Activated B cell treated with CpG ODN at 0.5 μM for 24 hours (primary cell): ENCODE measurements around the gene VARS2. TPM values are rescaled to one million over a fixed set of nuclear protein-coding genes. Genes with fewer than 3 reads are reported as not detected.
"Not testable (repeated sequence)": the region's sequence is repeated elsewhere in the genome, so short reads cannot be mapped to it uniquely, and the experiment has no call there.

ENCODE experiments used
- ATAC-seq: fragments of 200-7000 bp; cut with Tn5 transposase; one replicate; pipeline ENCODE4 v1.10.0; 2021; ENCODE audit warnings: low read depth, mild to moderate bottlenecking, moderate library complexity
- CTCF ChIA-PET: fragments of 350-600 bp; sonication (Branson Sonifier 250); formaldehyde crosslinking; loops from one replicate; lab custom pipeline; 2021; ENCODE audit warnings: antibody characterized with exemption; lab: Charles Lee
- POLR2A ChIA-PET: fragments of 350-600 bp; sonication (Branson Sonifier 250); formaldehyde crosslinking; loops from one replicate; lab custom pipeline; 2021; ENCODE audit warnings: antibody characterized with exemption; lab: Charles Lee
- DNase-seq: peaks from one replicate; pipeline ENCODE4 v3.0.0; 2022
- H3K27ac Mint-ChIP-seq: one replicate; pipeline ENCODE4 v1.8.0; 2020; ENCODE audit warnings: mixed read lengths
- H3K27me3 Mint-ChIP-seq: one replicate; pipeline ENCODE4 v1.8.0; 2021; ENCODE audit warnings: mixed read lengths
- H3K36me3 Mint-ChIP-seq: one replicate; pipeline ENCODE4 v1.8.0; 2021; ENCODE audit warnings: low read depth, mixed read lengths
- H3K4me1 Mint-ChIP-seq: one replicate; pipeline ENCODE4 v1.8.0; 2021; ENCODE audit warnings: mixed read lengths
- H3K4me3 Mint-ChIP-seq: one replicate; pipeline ENCODE4 v1.8.0; 2020; ENCODE audit warnings: mild to moderate bottlenecking, mixed read lengths
- H3K9me3 Mint-ChIP-seq: one replicate; pipeline ENCODE4 v1.8.0; 2020; ENCODE audit warnings: mixed read lengths
- intact Hi-C: fragments of 100-400 bp; cut with micrococcal nuclease; formaldehyde crosslinking; loops from one replicate; pipeline ENCODE4 v1.15.1; 2024
- total RNA-seq: library from RNA; stranded (reverse); gene quantifications from 2 replicates; pipeline ENCODE4 v1.2.3, GENCODE V29; 2022
- TF ChIP-seq, protein P1 (sequence below): fragments of 200-600 bp; IDR thresholded peaks from one replicate; pipeline ENCODE4 v1.8.0; 2022; ENCODE audit warnings: antibody characterized with exemption, mild to moderate bottlenecking

Gene VARS2
- total RNA-seq, 1 donor from 2014 or later = 47.8 TPM

- Mint-ChIP-seq H3K9me3 (no peaks in the 10 kb centered on the region), H3K27ac (peak within 1 kb of the TSS; percentile 69), H3K27me3 (no peaks in the 10 kb centered on the region), H3K36me3 (peaks cover 35% of the 10 kb centered on the region), H3K4me3 (peak within 1 kb of the TSS; percentile 97), H3K4me1 (peaks cover 26% of the 10 kb centered on the region)
- DNase-seq = peak; percentile 76
- ATAC-seq = peak; percentile 97
- TF ChIP-seq, protein P1, sequence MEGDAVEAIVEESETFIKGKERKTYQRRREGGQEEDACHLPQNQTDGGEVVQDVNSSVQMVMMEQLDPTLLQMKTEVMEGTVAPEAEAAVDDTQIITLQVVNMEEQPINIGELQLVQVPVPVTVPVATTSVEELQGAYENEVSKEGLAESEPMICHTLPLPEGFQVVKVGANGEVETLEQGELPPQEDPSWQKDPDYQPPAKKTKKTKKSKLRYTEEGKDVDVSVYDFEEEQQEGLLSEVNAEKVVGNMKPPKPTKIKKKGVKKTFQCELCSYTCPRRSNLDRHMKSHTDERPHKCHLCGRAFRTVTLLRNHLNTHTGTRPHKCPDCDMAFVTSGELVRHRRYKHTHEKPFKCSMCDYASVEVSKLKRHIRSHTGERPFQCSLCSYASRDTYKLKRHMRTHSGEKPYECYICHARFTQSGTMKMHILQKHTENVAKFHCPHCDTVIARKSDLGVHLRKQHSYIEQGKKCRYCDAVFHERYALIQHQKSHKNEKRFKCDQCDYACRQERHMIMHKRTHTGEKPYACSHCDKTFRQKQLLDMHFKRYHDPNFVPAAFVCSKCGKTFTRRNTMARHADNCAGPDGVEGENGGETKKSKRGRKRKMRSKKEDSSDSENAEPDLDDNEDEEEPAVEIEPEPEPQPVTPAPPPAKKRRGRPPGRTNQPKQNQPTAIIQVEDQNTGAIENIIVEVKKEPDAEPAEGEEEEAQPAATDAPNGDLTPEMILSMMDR = no peak
- ChIA-PET CTCF (no interaction called here), POLR2A (interaction anchor here (0.6 to 2.1 kb wide), 7 partner anchors 24 to 459 kb away, joined by 3 to 10 read pairs (median 5); partner anchors contain the start of genes DDR1 and MDC1)
- intact Hi-C loops = loop anchor here (1.0 to 10.0 kb wide), 3 partner anchors 25 to 443 kb away; no protein-coding TSS in a partner anchor
These were observed 6.1 kb upstream of the VARS2 start, which contains the start of gene GTF2H4 for GRCh38 chr6:30907758-30908591. TSS of gene GTF2H4 (plus strand) at chr6:30908207.

- Mint-ChIP-seq H3K27me3 (no peaks in the 10 kb centered on the region), H3K36me3 (peaks cover 38% of the 10 kb centered on the region), H3K4me1 (peaks cover 26% of the 10 kb centered on the region), H3K4me3 (peak overlapping the region; percentile 97), H3K27ac (no peak overlapping the region), H3K9me3 (no peaks in the 10 kb centered on the region)
- TF ChIP-seq, protein P1 = no peak
- DNase-seq (no peak), ATAC-seq (no peak)
- intact Hi-C loops = loop anchor here (1.0 to 10.0 kb wide), 3 partner anchors 25 to 444 kb away; no protein-coding TSS in a partner anchor
- CTCF ChIA-PET = no interaction called here
- POLR2A ChIA-PET = interaction anchor here (1.3 to 1.5 kb wide), 2 partner anchors 25 to 30 kb away, joined by 3 to 10 read pairs; partner anchors contain the start of gene DDR1
These were observed 5.3 kb upstream of the VARS2 start for GRCh38 chr6:30908700-30909099.

DNA sequence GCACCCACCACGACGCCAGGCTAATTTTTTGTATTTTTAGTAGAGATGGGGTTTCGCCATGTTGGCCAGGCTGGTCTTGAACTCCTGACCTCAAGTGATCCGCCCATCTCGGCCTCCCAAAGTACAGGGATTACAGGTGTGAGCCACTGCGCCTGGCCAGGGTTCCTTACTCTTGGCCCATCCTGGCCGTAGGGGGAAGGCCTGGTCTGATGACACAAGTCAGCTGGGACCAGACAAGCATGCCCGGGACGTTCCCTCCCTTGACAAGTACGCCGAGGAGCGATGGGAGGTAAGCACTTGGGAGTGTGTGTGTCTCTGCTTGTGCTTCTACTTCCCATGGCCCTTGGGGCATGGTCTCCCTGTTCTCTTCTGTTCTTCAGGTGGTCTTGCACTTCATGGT, 3.6 kb upstream of the VARS2 start:
- H3K27me3 Mint-ChIP-seq, CTCF ChIA-PET, intact Hi-C loops, H3K4me3 Mint-ChIP-seq, H3K27ac Mint-ChIP-seq, DNase-seq, H3K9me3 Mint-ChIP-seq, ATAC-seq: not testable (repeated sequence)
- POLR2A ChIA-PET = interaction anchor here (0.6 kb wide), 1 partner anchor 345 kb away, joined by 6 read pairs; no protein-coding TSS in a partner anchor
- Mint-ChIP-seq H3K4me1 (peaks cover 37% of the 10 kb centered on the region), H3K36me3 (peaks cover 40% of the 10 kb centered on the region)

DNA sequence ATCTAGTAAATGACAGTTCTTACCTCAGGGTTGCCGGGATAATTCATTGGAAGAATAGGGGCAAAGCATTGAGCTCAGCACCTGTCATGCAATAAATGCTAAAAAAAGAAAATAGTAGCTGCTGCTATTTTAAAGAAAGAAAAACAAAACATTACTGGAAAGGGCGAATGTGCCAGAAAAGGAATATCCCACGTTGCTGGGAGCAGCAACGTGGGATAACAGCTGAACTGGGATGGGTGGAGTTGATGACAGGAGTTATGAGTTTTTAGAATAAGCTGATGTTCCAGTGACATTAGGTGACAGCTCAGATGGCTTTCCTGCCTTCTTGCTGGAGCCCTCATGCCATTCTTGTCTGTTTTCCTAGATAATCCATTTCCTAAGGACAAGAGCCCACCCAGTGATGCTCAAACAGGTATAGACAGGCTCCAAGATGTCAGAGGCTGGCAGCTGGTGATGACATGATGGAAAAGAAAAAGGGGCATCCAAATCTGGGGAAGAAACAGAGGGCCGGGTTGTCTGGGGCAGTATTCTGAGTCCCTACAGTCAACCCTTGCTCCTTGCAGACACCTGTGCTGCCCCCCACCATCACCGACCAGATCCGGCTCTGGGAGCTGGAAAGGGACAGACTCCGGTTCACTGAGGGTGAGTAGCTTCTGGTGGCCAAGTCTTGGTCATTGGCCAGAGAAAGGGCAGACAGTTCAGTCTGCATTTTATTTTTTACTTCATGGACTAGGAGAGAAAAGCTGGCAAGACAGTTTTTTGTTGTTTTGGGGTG, 1.1 kb upstream of the VARS2 start:
- peak overlapping the region; percentile 90 for H3K4me3 Mint-ChIP-seq
- peaks cover 63% of the 10 kb centered on the region for H3K36me3 Mint-ChIP-seq
- no peaks in the 10 kb centered on the region for H3K9me3 Mint-ChIP-seq
- H3K27ac Mint-ChIP-seq = peak overlapping the region; percentile 75
- POLR2A ChIA-PET = interaction anchor here (0.6 to 2.7 kb wide), 6 partner anchors 9 to 295 kb away, joined by 3 to 22 read pairs (median 8); partner anchors contain the start of genes DDR1 and MRPS18B
- H3K4me1 Mint-ChIP-seq = peaks cover 35% of the 10 kb centered on the region
- intact Hi-C loops = no loop called here
- TF ChIP-seq, protein P1 = no peak
- H3K27me3 Mint-ChIP-seq = no peaks in the 10 kb centered on the region
- no peak for DNase-seq
- no peak for ATAC-seq
- CTCF ChIA-PET = interaction anchor here (0.8 to 3.4 kb wide), 11 partner anchors 28 to 174 kb away, joined by 3 to 25 read pairs (median 4); no protein-coding TSS in a partner anchor

DNA sequence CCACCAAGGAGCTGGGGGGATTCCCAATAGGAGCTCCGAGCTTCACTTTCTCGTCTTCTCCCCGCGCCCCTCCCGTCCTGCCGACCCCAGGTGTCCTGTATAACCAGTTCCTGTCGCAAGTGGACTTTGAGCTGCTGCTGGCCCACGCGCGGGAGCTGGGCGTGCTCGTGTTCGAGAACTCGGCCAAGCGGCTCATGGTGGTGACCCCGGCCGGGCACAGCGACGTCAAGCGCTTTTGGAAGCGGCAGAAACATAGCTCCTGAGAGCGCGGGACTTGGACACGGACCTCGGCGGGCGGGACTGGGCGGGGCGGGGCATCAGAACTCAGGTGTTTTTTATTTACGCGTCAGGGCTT, 340 bp upstream of the VARS2 start:
- ChIA-PET CTCF (interaction anchor here (0.7 to 3.4 kb wide), 18 partner anchors 10 to 181 kb away, joined by 3 to 25 read pairs (median 3); partner anchors contain the start of gene IER3), POLR2A (interaction anchor here (0.6 to 2.7 kb wide), 10 partner anchors 10 to 245 kb away, joined by 3 to 22 read pairs (median 4); partner anchors contain the start of genes DDR1 and TCF19)
- Mint-ChIP-seq H3K27me3 (no peaks in the 10 kb centered on the region), H3K36me3 (peaks cover 66% of the 10 kb centered on the region), H3K4me3 (peak overlapping the region; percentile 90), H3K9me3 (no peaks in the 10 kb centered on the region), H3K27ac (peak overlapping the region; percentile 75), H3K4me1 (peaks cover 29% of the 10 kb centered on the region)
- DNase-seq = no peak
- TF ChIP-seq, protein P1 = no peak
- ATAC-seq = no peak
- intact Hi-C loops = loop anchor here (1.0 to 2.0 kb wide), 3 partner anchors 29 to 85 kb away; partner anchors contain the start of gene DDR1
